Gastroesophageal sphincter (tissue), 4 donors: ENCODE data around the gene EDA2R. TPM values are rescaled to one million over a fixed set of nuclear protein-coding genes. Genes with fewer than 3 reads are reported as not detected.

Experiments
- ATAC-seq: fragments of 150-250 bp; one replicate; pipeline ENCODE4 v1.9.1; 2016; ENCODE audit warnings: mild to moderate bottlenecking, moderate library complexity
- H3K27ac ChIP-seq, 4 donors: fragments of 200-600 bp; sonication (generic) in 3 of 4; 1 replicate in 3 of 4; 2 replicates in 1 of 4; pipeline ENCODE4 v1.5.1; 2016 to 2019
- H3K27me3 ChIP-seq: fragments of 200-600 bp; sonication (generic); one replicate; pipeline ENCODE4 v1.5.1; 2019
- H3K36me3 ChIP-seq, 2 donors: fragments of 200-600 bp; sonication (generic); one replicate each; pipeline ENCODE4 v1.5.1; 2019; ENCODE audit warnings: control low read depth in 1 of 2
- H3K4me1 ChIP-seq, 3 donors: fragments of 200-600 bp; sonication (generic); 1 replicate in 2 of 3; 2 replicates in 1 of 3; pipeline ENCODE4 v1.5.1; 2016 to 2019; ENCODE audit warnings: control low read depth in 2 of 3
- H3K4me3 ChIP-seq, 2 donors: fragments of 200-600 bp; sonication (generic); one replicate each; pipeline ENCODE4 v1.5.1; 2019; ENCODE audit warnings: mild to moderate bottlenecking in 1 of 2, moderate library complexity in 1 of 2
- H3K9me3 ChIP-seq, 3 donors: fragments of 200-600 bp; sonication (generic); one replicate each; pipeline ENCODE4 v1.5.1; 2017 to 2019; ENCODE audit warnings: control low read depth in 2 of 3
- EP300 ChIP-seq: sonication (generic); formaldehyde crosslinking; IDR thresholded peaks from one replicate; pipeline ENCODE4 v1.6.1; 2017; ENCODE audit warnings: antibody characterized with exemption, mild to moderate bottlenecking
- POLR2A ChIP-seq, 2 donors: fragments of 450-650 bp; IDR thresholded peaks; one replicate each; pipeline ENCODE4 v1.6.1; 2017; ENCODE audit warnings: antibody characterized with exemption in 2 of 2, mild to moderate bottlenecking in 2 of 2, moderate library complexity in 1 of 2
- POLR2AphosphoS5 ChIP-seq: sonication (generic); formaldehyde crosslinking; IDR thresholded peaks from one replicate; pipeline ENCODE4 v1.6.1; 2017; ENCODE audit warnings: antibody characterized with exemption
- WGBS, 2 donors: methylation state at CpG; one replicate each; pipeline ENCODE4 v1.1.5; 2018; ENCODE audit warnings: low coverage in 1 of 2; 5-methylcytosine and 5-hydroxymethylcytosine counted together
- total RNA-seq, 4 donors: library from RNA; depleted of rRNA; stranded (reverse); fragments of >200 nt; gene quantifications; one replicate each; pipeline ENCODE4 v1.1.0, GENCODE V29; 2016
- TF ChIP-seq, protein P1 (sequence below), 4 experiments: fragments of 200-600 bp in 2 of 4; fragments of 450-650 bp in 2 of 4; sonication (generic) in 1 of 4; IDR thresholded peaks; one replicate each; pipeline ENCODE4 v1.5.1; 2017 to 2019; ENCODE audit warnings: antibody characterized with exemption in 4 of 4, mild to moderate bottlenecking in 2 of 4, moderate library complexity in 2 of 4

EDA2R gene
- total RNA-seq, 4 donors from 2014 or later: 1.2 to 4.6 (median 2.3) TPM

DNA sequence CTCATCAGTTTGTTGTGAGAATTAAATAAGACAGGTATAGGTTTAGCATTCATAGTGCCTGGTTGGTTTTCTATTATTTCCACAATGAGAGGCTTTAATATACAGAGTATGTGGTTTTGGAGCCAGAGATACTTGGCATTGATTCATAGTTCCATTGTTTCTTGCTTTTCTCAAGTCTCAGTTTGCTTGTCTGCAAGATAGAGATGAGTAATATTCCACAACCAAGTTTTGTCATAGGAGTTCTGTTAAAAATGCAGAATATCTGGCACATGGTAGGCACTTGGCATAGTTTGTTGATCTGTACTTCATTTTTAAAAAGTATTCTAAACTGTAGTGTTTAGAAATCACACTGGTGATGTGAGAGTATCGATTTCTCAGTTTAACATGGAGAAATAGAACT, 37.5 kb upstream of the EDA2R start:
- Histone ChIP-seq H3K36me3 (no peaks in the 10 kb centered on the region), H3K9me3 (no peaks in the 10 kb centered on the region), H3K4me3 (no peak overlapping the region), H3K4me1 (no peaks in the 10 kb centered on the region), H3K27me3 (no peaks in the 10 kb centered on the region), H3K27ac (no peak overlapping the region)
- no peak for ATAC-seq
- 0 to 38% methylated on average over 1 of the region's 1 CpG for whole genome bisulfite sequencing, 2 donors
- no peak for TF ChIP-seq EP300
- TF ChIP-seq POLR2AphosphoS5: no peak
- no peak for TF ChIP-seq POLR2A (IDR thresholded peaks at IDR 0.05)
- TF ChIP-seq, protein P1, sequence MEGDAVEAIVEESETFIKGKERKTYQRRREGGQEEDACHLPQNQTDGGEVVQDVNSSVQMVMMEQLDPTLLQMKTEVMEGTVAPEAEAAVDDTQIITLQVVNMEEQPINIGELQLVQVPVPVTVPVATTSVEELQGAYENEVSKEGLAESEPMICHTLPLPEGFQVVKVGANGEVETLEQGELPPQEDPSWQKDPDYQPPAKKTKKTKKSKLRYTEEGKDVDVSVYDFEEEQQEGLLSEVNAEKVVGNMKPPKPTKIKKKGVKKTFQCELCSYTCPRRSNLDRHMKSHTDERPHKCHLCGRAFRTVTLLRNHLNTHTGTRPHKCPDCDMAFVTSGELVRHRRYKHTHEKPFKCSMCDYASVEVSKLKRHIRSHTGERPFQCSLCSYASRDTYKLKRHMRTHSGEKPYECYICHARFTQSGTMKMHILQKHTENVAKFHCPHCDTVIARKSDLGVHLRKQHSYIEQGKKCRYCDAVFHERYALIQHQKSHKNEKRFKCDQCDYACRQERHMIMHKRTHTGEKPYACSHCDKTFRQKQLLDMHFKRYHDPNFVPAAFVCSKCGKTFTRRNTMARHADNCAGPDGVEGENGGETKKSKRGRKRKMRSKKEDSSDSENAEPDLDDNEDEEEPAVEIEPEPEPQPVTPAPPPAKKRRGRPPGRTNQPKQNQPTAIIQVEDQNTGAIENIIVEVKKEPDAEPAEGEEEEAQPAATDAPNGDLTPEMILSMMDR (IDR thresholded peaks at IDR 0.05): no peak

DNA sequence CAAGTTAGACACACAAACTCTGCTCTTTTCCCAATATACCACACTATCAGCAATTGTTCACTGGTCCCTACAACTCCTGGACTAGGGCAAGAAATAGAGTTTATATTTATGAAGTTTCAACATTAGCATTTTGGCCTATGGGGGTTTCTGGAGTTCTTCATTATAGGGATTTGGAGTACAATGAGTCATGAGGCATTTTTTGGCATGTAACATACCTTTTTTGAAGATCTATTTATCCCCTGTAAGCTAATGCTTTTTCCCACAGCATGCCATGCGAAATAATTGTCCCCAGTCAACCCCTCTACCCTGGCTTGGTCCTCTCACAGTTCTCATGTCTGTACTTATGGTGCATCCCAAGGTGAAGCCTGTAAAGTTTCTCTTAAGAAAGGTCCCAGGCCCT, 36.7 kb upstream of the EDA2R start:
- no peak overlapping the region for H3K27ac ChIP-seq
- H3K9me3 ChIP-seq: no peaks in the 10 kb centered on the region
- H3K36me3 ChIP-seq: no peaks in the 10 kb centered on the region
- 33% methylated on average over 1 of the region's 1 CpG; no CpG with 5 or more reads in 1 of the 2 donors for WGBS, 2 donors
- H3K4me3 ChIP-seq: no peak overlapping the region
- no peaks in the 10 kb centered on the region for H3K27me3 ChIP-seq
- ATAC-seq: no peak
- no peaks in the 10 kb centered on the region for H3K4me1 ChIP-seq
- TF ChIP-seq EP300 (no peak), POLR2A (IDR thresholded peaks at IDR 0.05) (no peak), POLR2AphosphoS5 (no peak)
- TF ChIP-seq, protein P1 (IDR thresholded peaks at IDR 0.05): no peak

DNA sequence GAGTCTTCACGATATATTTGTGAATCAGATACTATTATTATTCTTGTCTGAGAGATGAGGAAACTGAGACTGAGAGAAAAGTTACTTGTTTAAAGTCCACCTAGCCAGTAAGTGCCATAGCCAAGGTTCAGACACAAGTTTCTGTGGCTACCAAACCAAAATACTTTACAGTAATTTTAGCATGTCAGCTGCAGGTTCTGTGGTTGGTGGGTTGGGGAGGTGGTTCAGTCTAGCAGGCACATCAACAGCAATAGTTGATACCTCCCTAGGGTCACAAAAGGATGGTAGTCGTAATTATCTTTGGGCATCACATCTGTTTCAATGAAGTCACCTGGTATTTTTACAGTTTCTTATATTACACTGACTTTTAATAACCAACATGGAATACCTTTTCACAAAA, 35.6 kb upstream of the EDA2R start:
- Histone ChIP-seq H3K9me3 (no peaks in the 10 kb centered on the region), H3K4me1 (no peaks in the 10 kb centered on the region), H3K27me3 (no peaks in the 10 kb centered on the region), H3K27ac (no peak overlapping the region), H3K4me3 (no peak overlapping the region), H3K36me3 (no peaks in the 10 kb centered on the region)
- ATAC-seq: no peak
- TF ChIP-seq EP300: no peak
- no peak for TF ChIP-seq POLR2A (IDR thresholded peaks at IDR 0.05)
- TF ChIP-seq POLR2AphosphoS5: no peak
- TF ChIP-seq, protein P1 (IDR thresholded peaks at IDR 0.05): no peak
- 41 to 50% methylated on average over 2 of the region's 2 CpGs for WGBS, 2 donors

DNA sequence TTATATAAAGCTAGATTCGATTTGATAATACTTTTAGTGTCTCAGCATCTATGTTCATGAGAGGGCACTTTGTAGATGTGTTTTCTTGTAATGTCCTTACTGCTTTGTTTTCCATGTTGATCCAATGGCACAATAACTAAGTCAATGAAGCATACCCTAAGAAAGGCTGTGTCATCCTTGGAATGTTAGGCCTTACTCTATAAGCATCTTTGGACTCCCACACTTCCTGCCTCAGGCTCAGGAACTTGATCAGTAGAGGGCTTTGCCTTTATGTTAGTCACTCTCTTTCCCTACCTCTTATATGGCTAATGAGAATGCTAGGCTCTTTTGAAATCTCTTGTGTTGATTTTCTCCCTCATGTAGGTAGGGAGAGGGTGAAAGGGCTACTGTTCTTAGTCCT, 33.2 kb upstream of the EDA2R start:
- no peaks in the 10 kb centered on the region for H3K36me3 ChIP-seq
- ATAC-seq: no peak
- no peak overlapping the region for H3K27ac ChIP-seq
- TF ChIP-seq POLR2AphosphoS5 (no peak), POLR2A (IDR thresholded peaks at IDR 0.05) (no peak), EP300 (no peak)
- TF ChIP-seq, protein P1 (IDR thresholded peaks at IDR 0.05): no peak
- 38 to 70% methylated on average over 1 of the region's 1 CpG for WGBS, 2 donors
- no peaks in the 10 kb centered on the region for H3K27me3 ChIP-seq
- H3K4me1 ChIP-seq: no peaks in the 10 kb centered on the region
- no peak overlapping the region for H3K4me3 ChIP-seq
- no peaks in the 10 kb centered on the region for H3K9me3 ChIP-seq

DNA sequence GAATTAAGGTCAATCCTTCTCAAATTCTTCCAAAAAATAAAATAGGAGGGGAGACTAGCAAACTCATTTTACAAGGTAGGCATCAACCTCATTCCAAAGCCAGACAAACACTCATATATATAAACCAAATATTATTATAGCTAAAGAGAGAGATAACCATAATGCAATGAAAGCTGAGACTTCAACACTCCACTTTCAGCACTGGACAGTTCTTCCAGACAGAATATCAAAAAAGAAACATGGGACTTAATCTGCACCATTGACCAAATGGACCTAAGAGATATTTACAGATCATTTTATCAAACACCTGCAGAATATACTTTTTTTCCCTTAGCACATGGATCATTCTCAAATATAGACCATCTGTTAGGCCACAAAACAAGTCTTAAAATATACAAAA, 15.5 kb upstream of the EDA2R start:
- TF ChIP-seq POLR2A (IDR thresholded peaks at IDR 0.05): no peak
- no peak for TF ChIP-seq POLR2AphosphoS5
- TF ChIP-seq, protein P1 (IDR thresholded peaks at IDR 0.05): no peak
- no peak for TF ChIP-seq EP300
- ATAC-seq: no peak
- Histone ChIP-seq H3K27ac (no peak overlapping the region), H3K36me3 (no peaks in the 10 kb centered on the region), H3K9me3 (no peaks in the 10 kb centered on the region), H3K4me3 (no peak overlapping the region), H3K27me3 (no peaks in the 10 kb centered on the region), H3K4me1 (no peaks in the 10 kb centered on the region)
